Neural cell (in vitro differentiated cells): ENCODE measurements around the gene QRICH1.

Experiments
- MXI1 ChIP-seq: fragments of 450-650 bp; conservative IDR thresholded peaks from 2 replicates; pipeline ENCODE4 v1.6.1; 2014; ENCODE audit warnings: antibody characterized with exemption, mild to moderate bottlenecking; ENCODE audit not compliant: poor library complexity, severe bottlenecking
- POLR2AphosphoS5 ChIP-seq: IDR thresholded peaks from 2 replicates; pipeline ENCODE4 v1.6.1; 2012
- RAD21 ChIP-seq: fragments of 450-650 bp; conservative IDR thresholded peaks from 2 replicates; pipeline ENCODE4 v1.6.1; 2014; ENCODE audit warnings: antibody characterized with exemption, mild to moderate bottlenecking, moderate library complexity
- TF ChIP-seq, protein P1 (sequence below): fragments of 450-650 bp; IDR thresholded peaks from 2 replicates; pipeline ENCODE4 v1.5.1; 2014; ENCODE audit warnings: antibody characterized with exemption, mild to moderate bottlenecking, moderate library complexity; ENCODE audit not compliant: poor library complexity, severe bottlenecking

DNA sequence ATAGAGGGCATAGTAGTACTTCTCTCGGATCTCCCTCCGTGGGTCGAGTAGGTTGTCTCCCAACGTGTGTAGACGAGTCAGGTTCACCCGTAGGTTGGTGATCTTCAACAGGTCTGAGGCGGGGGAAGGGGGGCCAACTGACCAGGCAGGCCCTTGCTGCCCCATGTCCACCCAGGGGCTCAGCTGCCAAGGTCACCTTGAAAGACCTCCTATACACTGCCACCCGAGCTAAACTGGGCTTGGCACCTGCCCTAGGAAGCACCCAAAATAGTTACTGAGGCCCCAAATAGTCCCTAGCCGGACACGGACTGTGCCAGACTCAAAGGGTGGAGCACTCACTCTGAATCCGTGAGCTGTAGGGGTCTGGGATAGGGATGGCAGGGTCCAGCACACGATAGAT lies 37.2 kb upstream of the QRICH1 start:
- TF ChIP-seq MXI1 (no peak), POLR2AphosphoS5 (no peak), RAD21 (no peak)
- TF ChIP-seq, protein P1, sequence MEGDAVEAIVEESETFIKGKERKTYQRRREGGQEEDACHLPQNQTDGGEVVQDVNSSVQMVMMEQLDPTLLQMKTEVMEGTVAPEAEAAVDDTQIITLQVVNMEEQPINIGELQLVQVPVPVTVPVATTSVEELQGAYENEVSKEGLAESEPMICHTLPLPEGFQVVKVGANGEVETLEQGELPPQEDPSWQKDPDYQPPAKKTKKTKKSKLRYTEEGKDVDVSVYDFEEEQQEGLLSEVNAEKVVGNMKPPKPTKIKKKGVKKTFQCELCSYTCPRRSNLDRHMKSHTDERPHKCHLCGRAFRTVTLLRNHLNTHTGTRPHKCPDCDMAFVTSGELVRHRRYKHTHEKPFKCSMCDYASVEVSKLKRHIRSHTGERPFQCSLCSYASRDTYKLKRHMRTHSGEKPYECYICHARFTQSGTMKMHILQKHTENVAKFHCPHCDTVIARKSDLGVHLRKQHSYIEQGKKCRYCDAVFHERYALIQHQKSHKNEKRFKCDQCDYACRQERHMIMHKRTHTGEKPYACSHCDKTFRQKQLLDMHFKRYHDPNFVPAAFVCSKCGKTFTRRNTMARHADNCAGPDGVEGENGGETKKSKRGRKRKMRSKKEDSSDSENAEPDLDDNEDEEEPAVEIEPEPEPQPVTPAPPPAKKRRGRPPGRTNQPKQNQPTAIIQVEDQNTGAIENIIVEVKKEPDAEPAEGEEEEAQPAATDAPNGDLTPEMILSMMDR = no peak
